Measurements from ENCODE around the gene ZNF117.
"Not testable (repeated sequence)": the region's sequence is repeated elsewhere in the genome, so short reads cannot be mapped to it uniquely, and the experiment has no call there.

DNA sequence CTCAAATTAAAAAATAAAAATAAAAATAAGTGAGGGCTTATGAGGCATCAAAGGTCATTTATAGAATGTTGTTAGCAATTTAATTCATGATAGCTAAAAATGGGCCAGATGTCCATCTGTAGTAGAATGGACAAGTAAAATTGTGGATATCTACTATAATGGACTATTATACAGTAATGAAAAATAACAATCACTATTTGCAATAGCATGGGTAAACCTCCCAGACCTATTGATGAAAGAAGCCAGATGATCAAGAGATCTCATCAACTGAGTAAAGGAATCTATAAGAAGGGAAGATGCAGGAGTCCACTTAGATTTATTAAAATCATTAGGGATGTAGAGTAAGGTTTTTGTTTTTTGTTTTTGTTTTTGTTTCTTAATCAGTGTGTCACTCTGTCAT, 44.6 kb upstream of the ZNF117 start:
- not testable (repeated sequence) for TF ChIP-seq FOXK2 (IDR thresholded peaks at IDR 0.05); FOXA1 (IDR thresholded peaks at IDR 0.05); SP1 (IDR thresholded peaks at IDR 0.05); ELF4 (IDR thresholded peaks at IDR 0.05); FOXM1 (IDR thresholded peaks at IDR 0.05; ENCODE audit: borderline replicate concordance)
